Hepatocyte (in vitro differentiated cells): Measurements from ENCODE around the gene PIK3R6. TPM values are rescaled to one million over a fixed set of nuclear protein-coding genes. Genes with fewer than 3 reads are reported as not detected.

Experiments
- DNase-seq: peaks from one replicate; pipeline ENCODE4 v3.0.0-alpha.2; 2016; ENCODE audit warnings: low spot score
- H2AFZ ChIP-seq: fragments of 200-600 bp; sonication (generic); 2 replicates; pipeline ENCODE4 v1.6.0; 2016; ENCODE audit warnings: antibody characterized with exemption, mild to moderate bottlenecking
- H3K27ac ChIP-seq: fragments of 200-600 bp; sonication (generic); 2 replicates; pipeline ENCODE4 v1.5.1; 2016; ENCODE audit warnings: mild to moderate bottlenecking
- H3K27me3 ChIP-seq: fragments of 200-600 bp; sonication (generic); 2 replicates; pipeline ENCODE4 v1.6.1; 2016
- H3K36me3 ChIP-seq: fragments of 200-600 bp; sonication (generic); replicated peaks from 2 replicates; pipeline ENCODE4 v1.5.1; 2016; ENCODE audit warnings: low read depth; ENCODE audit not compliant: insufficient read depth
- H3K4me1 ChIP-seq: fragments of 200-600 bp; sonication (generic); 2 replicates; pipeline ENCODE4 v1.5.1; 2016; ENCODE audit warnings: mild to moderate bottlenecking, moderate library complexity; ENCODE audit not compliant: insufficient read depth
- H3K4me2 ChIP-seq: fragments of 200-600 bp; sonication (generic); 2 replicates; pipeline ENCODE4 v1.6.0; 2016
- H3K4me3 ChIP-seq: fragments of 200-600 bp; sonication (generic); 2 replicates; pipeline ENCODE4 v1.5.1; 2016; ENCODE audit warnings: mild to moderate bottlenecking
- H3K79me2 ChIP-seq: fragments of 200-600 bp; sonication (generic); 2 replicates; pipeline ENCODE4 v1.6.0; 2017; ENCODE audit warnings: mild to moderate bottlenecking
- H3K9me2 ChIP-seq: fragments of 200-600 bp; sonication (generic); replicated peaks from 2 replicates; pipeline ENCODE4 v1.6.0; 2017; ENCODE audit warnings: mild to moderate bottlenecking; ENCODE audit not compliant: insufficient read depth
- H3K9me3 ChIP-seq: fragments of 200-600 bp; sonication (generic); 2 replicates; pipeline ENCODE4 v1.5.1; 2016; ENCODE audit warnings: low read depth, mild to moderate bottlenecking
- H4K20me1 ChIP-seq: fragments of 200-600 bp; sonication (generic); 2 replicates; pipeline ENCODE4 v1.6.0; 2016; ENCODE audit warnings: mild to moderate bottlenecking; ENCODE audit not compliant: insufficient read depth, poor library complexity, severe bottlenecking
- CTCF ChIP-seq: fragments of 200-600 bp; sonication (generic); IDR thresholded peaks from 2 replicates; pipeline ENCODE4 v1.5.1; 2016; ENCODE audit warnings: antibody characterized with exemption, mild to moderate bottlenecking; ENCODE audit not compliant: poor library complexity
- EZH2 ChIP-seq: fragments of 200-600 bp; sonication (generic); IDR thresholded peaks from 2 replicates; pipeline ENCODE4 v1.6.1; 2016; ENCODE audit warnings: antibody characterized with exemption, mild to moderate bottlenecking, borderline replicate concordance
- EZH2phosphoT487 ChIP-seq: fragments of 200-600 bp; sonication (generic); IDR thresholded peaks from one replicate; pipeline ENCODE4 v1.6.1; 2018; ENCODE audit warnings: antibody characterized with exemption, mild to moderate bottlenecking, low read depth, moderate library complexity; ENCODE audit not compliant: unreplicated experiment, severe bottlenecking
- WGBS: methylation state at CpG from one replicate; pipeline ENCODE4 v1.1.6; 2016; ENCODE audit warnings: low lambda C conversion rate; ENCODE audit errors: missing lambda C conversion rate; 5-methylcytosine and 5-hydroxymethylcytosine counted together
- polyA plus RNA-seq: library from polyadenylated mRNA; unstranded; fragments of >200 nt; fragmentation: Nextera tagmentation; extraction: Ambion mirVana; gene quantifications from 2 replicates; pipeline ENCODE4 v1.2.1, GENCODE V29; 2016
- total RNA-seq: library from RNA; depleted of rRNA; stranded (reverse); fragments of >200 nt; gene quantifications from 2 replicates; pipeline ENCODE4 v1.2.3, GENCODE V29; 2014

PIK3R6 gene
- total and polyA plus RNA-seq, 2 experiments from 2014 or later: 0.07 to 0.10 TPM

GRCh38 chr17:8875957-8876356 is 8.5 kb upstream of the PIK3R6 start:
- TF ChIP-seq EZH2phosphoT487 (no peak), CTCF (no peak), EZH2 (no peak)
- no peak overlapping the region for H3K4me2 ChIP-seq
- 80% methylated on average over 5 of the region's 5 CpGs for WGBS

GRCh38 chr17:8875436-8875835 is 8.0 kb upstream of the PIK3R6 start:
- Histone ChIP-seq H3K27me3 (peaks cover 17% of the 10 kb centered on the region), H3K4me3 (no peak overlapping the region), H3K9me3 (no peaks in the 10 kb centered on the region), H2AFZ (no peak overlapping the region), H3K36me3 (no peaks in the 10 kb centered on the region), H3K4me1 (peaks cover 13% of the 10 kb centered on the region), H3K27ac (no peak overlapping the region), H3K4me2 (no peak overlapping the region), H3K9me2 (no peaks in the 10 kb centered on the region), H3K79me2 (no peaks in the 10 kb centered on the region), H4K20me1 (no peaks in the 10 kb centered on the region)
- 84% methylated on average over 12 of the region's 12 CpGs for WGBS
- TF ChIP-seq EZH2 (no peak), CTCF (no peak), EZH2phosphoT487 (no peak)
- DNase-seq: no peak

More at GRCh38 chr17:8875957-8876356, 8.5 kb upstream of the PIK3R6 start:
- no peaks in the 10 kb centered on the region for H3K36me3 ChIP-seq
- H3K9me2 ChIP-seq: no peaks in the 10 kb centered on the region
- no peaks in the 10 kb centered on the region for H3K79me2 ChIP-seq
- H3K27ac ChIP-seq: no peak overlapping the region
- no peak overlapping the region for H2AFZ ChIP-seq
- peaks cover 17% of the 10 kb centered on the region for H3K27me3 ChIP-seq
- H3K4me1 ChIP-seq: peaks cover 13% of the 10 kb centered on the region
- H4K20me1 ChIP-seq: no peaks in the 10 kb centered on the region
- no peak for DNase-seq
- no peaks in the 10 kb centered on the region for H3K9me3 ChIP-seq
- H3K4me3 ChIP-seq: no peak overlapping the region

- H3K9me3 ChIP-seq: no peaks in the 10 kb centered on the region
- peaks cover 13% of the 10 kb centered on the region for H3K4me1 ChIP-seq
- no peak overlapping the region for H3K4me3 ChIP-seq
- H3K9me2 ChIP-seq: no peaks in the 10 kb centered on the region
- no peaks in the 10 kb centered on the region for H4K20me1 ChIP-seq
- H3K27ac ChIP-seq: no peak overlapping the region
- no peak overlapping the region for H2AFZ ChIP-seq
- DNase-seq: no peak
- no peaks in the 10 kb centered on the region for H3K36me3 ChIP-seq
- TF ChIP-seq CTCF: no peak
- TF ChIP-seq EZH2phosphoT487: no peak
- TF ChIP-seq EZH2: no peak
- WGBS: 63% methylated on average over 19 of the region's 19 CpGs
- H3K4me2 ChIP-seq: peak overlapping the region; percentile 4
- H3K27me3 ChIP-seq: peaks cover 14% of the 10 kb centered on the region
- H3K79me2 ChIP-seq: no peaks in the 10 kb centered on the region
Observed at GRCh38 chr17:8873801-8874715, 6.6 kb upstream of the PIK3R6 start.
